Stimulated activated naive CD8-positive, alpha-beta T cell treated with anti-CD3 and anti-CD28 coated beads, Interleukin-15, amount 100 ng/mL, for 72 hours (primary cell): ENCODE data around the gene GPR22.

Source experiments
- ATAC-seq: fragments of 150-1000 bp; cut with Tn5 transposase; 2 replicates; pipeline ENCODE4 v1.10.0; 2021; ENCODE audit warnings: mild to moderate bottlenecking, moderate library complexity
- DNase-seq, 2 donors: peaks; one replicate each; pipeline ENCODE4 v3.0.0; 2021 to 2022
- H3K27ac Mint-ChIP-seq, 2 donors: one replicate each; pipeline ENCODE4 v1.8.0; 2022; ENCODE audit warnings: mild to moderate bottlenecking in 2 of 2, mixed read lengths in 2 of 2, moderate library complexity in 2 of 2
- H3K27me3 Mint-ChIP-seq: one replicate; pipeline ENCODE4 v1.8.0; 2022; ENCODE audit warnings: mixed read lengths
- H3K4me1 Mint-ChIP-seq: one replicate; pipeline ENCODE4 v1.8.0; 2022; ENCODE audit warnings: mild to moderate bottlenecking, mixed read lengths
- H3K4me3 Mint-ChIP-seq, 2 donors: one replicate each; pipeline ENCODE4 v1.8.0; 2022; ENCODE audit warnings: mild to moderate bottlenecking in 2 of 2, mixed read lengths in 2 of 2, moderate library complexity in 1 of 2
- H3K9me3 Mint-ChIP-seq, 2 donors: one replicate each; pipeline ENCODE4 v1.8.0; 2022; ENCODE audit warnings: mixed read lengths in 2 of 2

Gene GPR22, protein sequence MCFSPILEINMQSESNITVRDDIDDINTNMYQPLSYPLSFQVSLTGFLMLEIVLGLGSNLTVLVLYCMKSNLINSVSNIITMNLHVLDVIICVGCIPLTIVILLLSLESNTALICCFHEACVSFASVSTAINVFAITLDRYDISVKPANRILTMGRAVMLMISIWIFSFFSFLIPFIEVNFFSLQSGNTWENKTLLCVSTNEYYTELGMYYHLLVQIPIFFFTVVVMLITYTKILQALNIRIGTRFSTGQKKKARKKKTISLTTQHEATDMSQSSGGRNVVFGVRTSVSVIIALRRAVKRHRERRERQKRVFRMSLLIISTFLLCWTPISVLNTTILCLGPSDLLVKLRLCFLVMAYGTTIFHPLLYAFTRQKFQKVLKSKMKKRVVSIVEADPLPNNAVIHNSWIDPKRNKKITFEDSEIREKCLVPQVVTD

GRCh38 chr7:107469929-107470328, at the start of gene GPR22:
GPR22 (plus strand) TSS chr7:107470057; CDS start chr7:107474061, 4,004 bp downstream.
- H3K27ac Mint-ChIP-seq, result no peak within 1 kb of the TSS
- H3K9me3 Mint-ChIP-seq, result no peaks in the 10 kb centered on the region
- H3K4me1 Mint-ChIP-seq, result no peaks in the 10 kb centered on the region
- ATAC-seq (no peak), DNase-seq (no peak)
- no peak within 1 kb of the TSS for H3K4me3 Mint-ChIP-seq
- H3K27me3 Mint-ChIP-seq, result no peaks in the 10 kb centered on the region

- ATAC-seq, result no peak
- Mint-ChIP-seq H3K27me3 (no peaks in the 10 kb centered on the region), H3K27ac (no peak overlapping the region), H3K4me3 (no peak overlapping the region), H3K4me1 (peaks cover 5% of the 10 kb centered on the region), H3K9me3 (peaks cover 0 to 7% of the 10 kb centered on the region in 2 donors)
- no peak for DNase-seq
These were observed 42.4 kb upstream of the GPR22 start for GRCh38 chr7:107427462-107427861.

GRCh38 chr7:107428642-107429041, 41.2 kb upstream of the GPR22 start:
- ATAC-seq (no peak), DNase-seq (no peak)
- Mint-ChIP-seq H3K4me3 (no peak overlapping the region), H3K27me3 (no peaks in the 10 kb centered on the region), H3K4me1 (peaks cover 5% of the 10 kb centered on the region), H3K9me3 (peaks cover 4 to 7% of the 10 kb centered on the region in 2 donors), H3K27ac (no peak overlapping the region)

GRCh38 chr7:107430057-107430456, 39.8 kb upstream of the GPR22 start:
- DNase-seq (no peak), ATAC-seq (no peak)
- Mint-ChIP-seq H3K4me3 (no peak overlapping the region), H3K4me1 (peaks cover 5% of the 10 kb centered on the region), H3K27me3 (no peaks in the 10 kb centered on the region), H3K27ac (no peak overlapping the region), H3K9me3 (peaks cover 4 to 7% of the 10 kb centered on the region in 2 donors)

DNA sequence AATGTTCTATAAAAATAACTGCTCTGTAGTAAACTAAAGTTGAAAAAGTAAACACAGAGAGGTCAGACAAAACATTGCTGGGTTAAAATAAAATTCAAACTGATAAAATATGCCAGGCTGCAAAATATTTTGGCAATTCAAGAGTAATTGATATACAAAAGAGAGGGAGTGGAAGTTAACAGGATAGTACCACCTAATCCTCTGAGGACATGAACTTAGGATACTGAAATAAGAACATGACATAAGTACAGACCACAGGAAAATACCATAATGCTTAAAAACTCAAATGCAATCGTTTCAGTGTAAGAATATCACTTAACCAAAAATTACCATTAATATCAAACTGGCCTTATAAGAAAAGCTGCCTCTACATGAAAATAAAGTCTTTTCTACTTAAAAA, 37.6 kb upstream of the GPR22 start:
- peaks cover 5% of the 10 kb centered on the region for H3K4me1 Mint-ChIP-seq
- no peak overlapping the region for H3K27ac Mint-ChIP-seq
- no peak overlapping the region for H3K4me3 Mint-ChIP-seq
- no peaks in the 10 kb centered on the region for H3K27me3 Mint-ChIP-seq
- H3K9me3 Mint-ChIP-seq, result peaks cover 4 to 14% of the 10 kb centered on the region in 2 donors
- no peak for ATAC-seq
- DNase-seq, result no peak

DNA sequence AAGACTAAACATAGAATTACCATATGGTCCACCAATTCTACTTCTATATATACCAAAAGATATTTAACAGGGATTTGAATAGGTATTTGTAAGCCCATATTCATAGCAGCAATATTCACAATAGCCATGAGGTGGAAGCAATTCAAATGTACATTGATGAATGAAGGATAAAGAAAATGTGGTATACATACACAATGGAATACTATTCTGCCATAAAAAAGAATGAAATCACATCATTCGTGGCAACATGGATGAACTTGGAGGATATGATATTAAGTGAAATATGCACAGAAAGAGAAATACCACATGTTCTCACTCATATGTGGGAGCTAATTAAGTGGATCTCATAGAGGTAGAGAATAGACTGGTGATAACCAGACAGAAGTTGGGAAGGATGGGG, 34.1 kb upstream of the GPR22 start:
- no peak overlapping the region for H3K4me3 Mint-ChIP-seq
- ATAC-seq (no peak), DNase-seq (no peak)
- H3K9me3 Mint-ChIP-seq, result peaks cover 4 to 7% of the 10 kb centered on the region in 2 donors
- no peak overlapping the region for H3K27ac Mint-ChIP-seq
- H3K27me3 Mint-ChIP-seq, result no peaks in the 10 kb centered on the region
- H3K4me1 Mint-ChIP-seq, result no peaks in the 10 kb centered on the region

DNA sequence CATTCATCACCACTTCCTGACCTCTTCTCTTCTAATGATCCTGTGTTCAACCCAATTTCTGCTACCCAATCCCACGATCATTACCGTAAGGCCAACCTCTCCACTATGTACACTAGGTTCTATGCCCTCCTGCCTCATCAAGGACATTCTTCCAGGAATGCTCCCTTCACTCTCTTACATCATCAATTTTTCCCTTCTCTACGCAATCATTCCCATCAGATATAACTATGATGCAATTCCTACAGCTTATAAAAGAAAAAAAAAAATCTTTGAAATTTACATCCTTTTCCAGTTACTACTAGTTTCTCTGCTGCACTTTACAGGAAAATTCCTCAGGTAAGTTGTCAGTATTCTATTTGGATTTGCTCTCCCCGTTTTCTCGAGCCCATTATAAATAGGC, 30.8 kb upstream of the GPR22 start:
- H3K4me3 Mint-ChIP-seq, result no peak overlapping the region
- ATAC-seq (no peak), DNase-seq (no peak)
- H3K4me1 Mint-ChIP-seq, result no peaks in the 10 kb centered on the region
- H3K27me3 Mint-ChIP-seq, result no peaks in the 10 kb centered on the region
- H3K9me3 Mint-ChIP-seq, result peaks cover 0 to 7% of the 10 kb centered on the region in 2 donors
- H3K27ac Mint-ChIP-seq, result no peak overlapping the region

- H3K4me1 Mint-ChIP-seq, result peaks cover 5% of the 10 kb centered on the region
- H3K4me3 Mint-ChIP-seq, result no peak overlapping the region
- no peak overlapping the region for H3K27ac Mint-ChIP-seq
- DNase-seq (no peak), ATAC-seq (no peak)
- H3K9me3 Mint-ChIP-seq, result no peaks in the 10 kb centered on the region
- H3K27me3 Mint-ChIP-seq, result no peaks in the 10 kb centered on the region
These were observed 28.1 kb upstream of the GPR22 start for GRCh38 chr7:107441581-107442422.

GRCh38 chr7:107442678-107443077, 27.2 kb upstream of the GPR22 start:
- peaks cover 10% of the 10 kb centered on the region for H3K4me1 Mint-ChIP-seq
- H3K9me3 Mint-ChIP-seq, result no peaks in the 10 kb centered on the region
- H3K27me3 Mint-ChIP-seq, result no peaks in the 10 kb centered on the region
- DNase-seq (no peak), ATAC-seq (no peak)
- no peak overlapping the region for H3K4me3 Mint-ChIP-seq
- H3K27ac Mint-ChIP-seq, result no peak overlapping the region

GRCh38 chr7:107446531-107446930, 23.3 kb upstream of the GPR22 start:
- Mint-ChIP-seq H3K27me3 (no peaks in the 10 kb centered on the region), H3K27ac (no peak overlapping the region), H3K9me3 (no peaks in the 10 kb centered on the region), H3K4me3 (no peak overlapping the region), H3K4me1 (peaks cover 10% of the 10 kb centered on the region)
- ATAC-seq, result peak; percentile 91
- DNase-seq, result peak in 1 of 2 donors; percentile 26

- Mint-ChIP-seq H3K27ac (peak overlapping the region in 1 of 2 donors; percentile 71), H3K4me3 (no peak overlapping the region)
These were observed 22.9 kb upstream of the GPR22 start for GRCh38 chr7:107446988-107447387.

GRCh38 chr7:107450970-107451369, 18.9 kb upstream of the GPR22 start:
- DNase-seq (no peak), ATAC-seq (no peak)
- H3K9me3 Mint-ChIP-seq, result no peaks in the 10 kb centered on the region
- H3K4me3 Mint-ChIP-seq, result no peak overlapping the region
- no peaks in the 10 kb centered on the region for H3K27me3 Mint-ChIP-seq
- peaks cover 10% of the 10 kb centered on the region for H3K4me1 Mint-ChIP-seq
- no peak overlapping the region for H3K27ac Mint-ChIP-seq

More at GRCh38 chr7:107446988-107447387, 22.9 kb upstream of the GPR22 start:
- Mint-ChIP-seq H3K27me3 (no peaks in the 10 kb centered on the region), H3K4me1 (peaks cover 10% of the 10 kb centered on the region), H3K9me3 (no peaks in the 10 kb centered on the region)
- ATAC-seq, result no peak
- no peak for DNase-seq

DNA sequence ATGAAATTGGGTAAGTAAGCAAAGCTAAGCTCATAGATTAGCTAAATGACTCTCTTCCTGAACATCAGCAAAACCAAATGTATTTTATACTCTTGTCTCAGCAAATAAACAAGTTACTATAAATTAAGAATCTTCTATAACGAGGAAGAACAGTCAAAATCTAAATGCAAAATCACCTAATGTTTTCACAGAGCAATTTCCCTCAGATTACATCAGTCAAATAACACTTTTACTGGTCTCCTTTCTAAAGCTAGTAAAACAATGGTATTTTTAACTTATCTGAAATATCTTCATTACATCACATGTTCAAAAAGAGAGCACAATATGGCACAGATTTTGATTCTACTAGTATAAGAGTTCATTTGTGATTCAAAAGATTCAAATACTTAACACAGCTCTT, 16.5 kb upstream of the GPR22 start:
- no peak for DNase-seq
- no peak overlapping the region for H3K27ac Mint-ChIP-seq
- no peak for ATAC-seq
- H3K9me3 Mint-ChIP-seq, result no peaks in the 10 kb centered on the region
- no peaks in the 10 kb centered on the region for H3K4me1 Mint-ChIP-seq
- no peak overlapping the region for H3K4me3 Mint-ChIP-seq
- no peaks in the 10 kb centered on the region for H3K27me3 Mint-ChIP-seq

DNA sequence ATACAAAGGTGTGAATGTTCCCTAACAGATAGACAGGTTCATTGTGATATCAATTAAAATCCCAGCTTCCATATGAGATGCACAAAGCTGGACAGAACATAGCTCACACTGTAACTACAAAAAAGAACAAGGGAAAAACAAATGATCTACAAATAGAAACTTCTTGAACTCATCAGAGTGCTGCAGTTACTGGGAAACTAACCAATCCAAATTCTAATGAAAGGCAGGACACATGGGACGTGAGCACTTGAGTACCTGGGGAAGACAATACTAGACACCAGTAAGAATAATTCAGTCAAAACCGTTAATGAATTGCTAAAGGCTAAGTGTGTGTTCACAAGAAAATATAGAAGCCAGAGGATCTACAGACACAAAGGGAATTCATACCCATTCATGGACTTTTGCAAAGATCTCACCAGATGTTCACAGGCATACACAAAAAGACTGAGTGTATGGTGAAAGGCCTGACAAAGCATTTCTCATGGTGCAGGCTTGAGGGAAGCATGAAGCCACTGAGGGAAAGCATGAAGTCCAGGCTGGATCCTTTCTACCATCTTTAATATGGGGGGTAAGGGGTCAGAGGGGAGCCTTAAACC, 7.8 kb upstream of the GPR22 start:
- no peaks in the 10 kb centered on the region for H3K27me3 Mint-ChIP-seq
- ATAC-seq (no peak), DNase-seq (no peak)
- no peak overlapping the region for H3K27ac Mint-ChIP-seq
- no peak overlapping the region for H3K4me3 Mint-ChIP-seq
- no peaks in the 10 kb centered on the region for H3K9me3 Mint-ChIP-seq
- H3K4me1 Mint-ChIP-seq, result no peaks in the 10 kb centered on the region

DNA sequence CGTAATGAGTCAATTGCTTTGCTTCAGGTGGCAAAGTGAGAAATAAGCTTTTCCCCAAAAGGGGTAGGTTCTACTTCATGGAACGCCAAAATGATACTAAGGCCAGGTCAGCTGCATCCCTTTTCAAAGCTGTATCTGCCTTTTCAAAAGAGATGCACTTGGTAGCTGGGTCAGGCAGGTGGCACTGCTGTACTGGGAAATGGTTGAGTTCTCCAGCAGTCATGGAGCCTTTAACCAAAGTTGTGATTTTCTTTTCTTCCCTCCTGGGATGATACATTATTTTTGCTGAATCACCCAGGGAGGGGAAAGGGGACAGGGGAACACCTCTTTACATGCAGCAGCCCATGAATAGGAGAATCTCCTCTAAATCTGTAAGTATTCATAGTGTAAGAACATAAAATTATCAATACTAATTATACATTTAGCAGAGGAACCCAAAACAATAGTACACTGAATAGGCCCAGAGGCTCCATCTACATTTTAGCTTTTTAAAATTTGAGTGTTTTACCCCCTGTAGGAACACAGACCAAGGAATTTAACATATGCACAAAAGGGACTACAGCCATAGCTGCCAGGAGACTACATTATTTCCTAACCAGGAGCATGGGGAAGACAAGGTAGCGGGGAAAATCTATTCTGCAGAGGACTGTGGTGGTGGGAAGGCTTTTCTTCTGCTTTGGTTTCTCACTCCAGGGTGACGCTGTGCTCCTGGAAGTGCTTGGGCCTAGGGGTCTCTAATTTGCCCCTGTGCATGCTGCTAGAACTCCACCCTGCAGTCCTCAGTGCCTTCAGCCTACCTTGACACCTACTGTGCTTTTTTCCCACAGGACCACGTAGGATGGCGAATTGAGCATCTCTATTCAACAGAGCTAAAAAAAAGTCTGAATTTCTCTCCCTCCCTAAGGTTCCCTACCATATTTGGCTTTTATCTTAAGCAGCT, 6.4 kb upstream of the GPR22 start:
- H3K27me3 Mint-ChIP-seq, result no peaks in the 10 kb centered on the region
- H3K9me3 Mint-ChIP-seq, result no peaks in the 10 kb centered on the region
- DNase-seq, result peak; percentile 34
- ATAC-seq, result peak; percentile 80
- no peaks in the 10 kb centered on the region for H3K4me1 Mint-ChIP-seq
- no peak overlapping the region for H3K27ac Mint-ChIP-seq
- no peak overlapping the region for H3K4me3 Mint-ChIP-seq
